ENCODE measurements around the gene PRRC2B. TPM values are rescaled to one million over a fixed set of nuclear protein-coding genes. Genes with fewer than 3 reads are reported as not detected.
"Not testable (repeated sequence)": the region's sequence is repeated elsewhere in the genome, so short reads cannot be mapped to it uniquely, and the experiment has no call there.

PRRC2B gene
- total RNA-seq, 3 donors from 2014 or later, result 89.7 to 102 (median 92.2) TPM

GRCh38 chr9:131447600-131447999 lies 53.7 kb downstream of the PRRC2B start:
- Mint-ChIP-seq H3K27me3 (ENCODE audit: low read depth) (no peaks in the 10 kb centered on the region), H3K36me3 (ENCODE audit: insufficient read depth) (peaks cover 50% of the 10 kb centered on the region)

GRCh38 chr9:131448818-131449217 lies 54.9 kb downstream of the PRRC2B start:
- peak in 1 of 2 donors; percentile 46 for ATAC-seq
- H3K9me3 Mint-ChIP-seq, result no peaks in the 10 kb centered on the region
- no peak overlapping the region for H3K4me3 Mint-ChIP-seq
- peaks cover 26% of the 10 kb centered on the region for H3K4me1 Mint-ChIP-seq (ENCODE audit: low read depth)
- H3K36me3 Mint-ChIP-seq (ENCODE audit: insufficient read depth), result peaks cover 53% of the 10 kb centered on the region
- no peaks in the 10 kb centered on the region for H3K27me3 Mint-ChIP-seq (ENCODE audit: low read depth)
- no peak for DNase-seq

More at GRCh38 chr9:131447600-131447999, 53.7 kb downstream of the PRRC2B start:
- no peak for DNase-seq
- H3K9me3 Mint-ChIP-seq, result no peaks in the 10 kb centered on the region
- no peak for ATAC-seq
- peaks cover 20% of the 10 kb centered on the region for H3K4me1 Mint-ChIP-seq (ENCODE audit: low read depth)
- H3K4me3 Mint-ChIP-seq, result no peak overlapping the region

- peaks cover 28% of the 10 kb centered on the region for H3K4me1 Mint-ChIP-seq (ENCODE audit: low read depth)
- DNase-seq, result no peak
- no peak overlapping the region for H3K4me3 Mint-ChIP-seq
- H3K36me3 Mint-ChIP-seq (ENCODE audit: insufficient read depth), result peaks cover 55% of the 10 kb centered on the region
- ATAC-seq, result peak; percentile 53 to 90
- H3K27me3 Mint-ChIP-seq (ENCODE audit: low read depth), result no peaks in the 10 kb centered on the region
- no peaks in the 10 kb centered on the region for H3K9me3 Mint-ChIP-seq
Measured at GRCh38 chr9:131449276-131449675, 55.4 kb downstream of the PRRC2B start.

- Mint-ChIP-seq H3K4me1 (ENCODE audit: low read depth) (peaks cover 23% of the 10 kb centered on the region), H3K36me3 (ENCODE audit: insufficient read depth) (peaks cover 48% of the 10 kb centered on the region), H3K27me3 (ENCODE audit: low read depth) (no peaks in the 10 kb centered on the region), H3K9me3 (no peaks in the 10 kb centered on the region), H3K4me3 (no peak overlapping the region)
- no peak for DNase-seq
- no peak for ATAC-seq
Measured at GRCh38 chr9:131454028-131454427, 60.1 kb downstream of the PRRC2B start.

- peaks cover 47% of the 10 kb centered on the region for H3K36me3 Mint-ChIP-seq (ENCODE audit: insufficient read depth)
- not testable (repeated sequence) for H3K27me3 Mint-ChIP-seq (ENCODE audit: low read depth); ATAC-seq; H3K9me3 Mint-ChIP-seq; H3K4me3 Mint-ChIP-seq; DNase-seq
- H3K4me1 Mint-ChIP-seq (ENCODE audit: low read depth), result peaks cover 16% of the 10 kb centered on the region
Measured at GRCh38 chr9:131455655-131456054, 61.8 kb downstream of the PRRC2B start.

GRCh38 chr9:131457746-131458145 lies 63.9 kb downstream of the PRRC2B start:
- DNase-seq (no peak), ATAC-seq (no peak)
- Mint-ChIP-seq H3K9me3 (no peaks in the 10 kb centered on the region), H3K36me3 (ENCODE audit: insufficient read depth) (peaks cover 46% of the 10 kb centered on the region), H3K4me3 (no peak overlapping the region), H3K4me1 (ENCODE audit: low read depth) (peaks cover 8% of the 10 kb centered on the region), H3K27me3 (ENCODE audit: low read depth) (no peaks in the 10 kb centered on the region)

- no peaks in the 10 kb centered on the region for H3K27me3 Mint-ChIP-seq (ENCODE audit: low read depth)
- ATAC-seq, result no peak
- no peak overlapping the region for H3K4me3 Mint-ChIP-seq
- peaks cover 2% of the 10 kb centered on the region for H3K4me1 Mint-ChIP-seq (ENCODE audit: low read depth)
- peaks cover 44% of the 10 kb centered on the region for H3K36me3 Mint-ChIP-seq (ENCODE audit: insufficient read depth)
- no peaks in the 10 kb centered on the region for H3K9me3 Mint-ChIP-seq
- no peak for DNase-seq
Measured at GRCh38 chr9:131459056-131459455, 65.2 kb downstream of the PRRC2B start.

- Mint-ChIP-seq H3K4me1 (ENCODE audit: low read depth) (peaks cover 2% of the 10 kb centered on the region), H3K27me3 (ENCODE audit: low read depth) (no peaks in the 10 kb centered on the region), H3K4me3 (no peak overlapping the region), H3K9me3 (no peaks in the 10 kb centered on the region), H3K36me3 (ENCODE audit: insufficient read depth) (peaks cover 46% of the 10 kb centered on the region)
- ATAC-seq (no peak), DNase-seq (no peak)
Measured at GRCh38 chr9:131461166-131461565, 67.3 kb downstream of the PRRC2B start.

- ATAC-seq (no peak), DNase-seq (no peak)
- H3K4me3 Mint-ChIP-seq, result no peak overlapping the region
- H3K27me3 Mint-ChIP-seq (ENCODE audit: low read depth), result no peaks in the 10 kb centered on the region
- H3K36me3 Mint-ChIP-seq (ENCODE audit: insufficient read depth), result peaks cover 41% of the 10 kb centered on the region
- H3K4me1 Mint-ChIP-seq (ENCODE audit: low read depth), result peaks cover 2% of the 10 kb centered on the region
- no peaks in the 10 kb centered on the region for H3K9me3 Mint-ChIP-seq
Measured at GRCh38 chr9:131464354-131465000, 70.6 kb downstream of the PRRC2B start.

- Mint-ChIP-seq H3K4me3 (no peak overlapping the region), H3K36me3 (ENCODE audit: insufficient read depth) (peaks cover 44% of the 10 kb centered on the region), H3K9me3 (no peaks in the 10 kb centered on the region), H3K4me1 (ENCODE audit: low read depth) (peaks cover 2% of the 10 kb centered on the region), H3K27me3 (ENCODE audit: low read depth) (no peaks in the 10 kb centered on the region)
- DNase-seq (no peak), ATAC-seq (no peak)
Measured at GRCh38 chr9:131465401-131465800, 71.5 kb downstream of the PRRC2B start.

GRCh38 chr9:131467214-131467935 lies 73.5 kb downstream of the PRRC2B start:
- Mint-ChIP-seq H3K27me3 (ENCODE audit: low read depth) (no peaks in the 10 kb centered on the region), H3K4me1 (ENCODE audit: low read depth) (no peaks in the 10 kb centered on the region), H3K36me3 (ENCODE audit: insufficient read depth) (peaks cover 41% of the 10 kb centered on the region)

GRCh38 chr9:131468031-131468430 lies 74.1 kb downstream of the PRRC2B start:
- Mint-ChIP-seq H3K9me3 (no peaks in the 10 kb centered on the region), H3K36me3 (ENCODE audit: insufficient read depth) (peaks cover 45% of the 10 kb centered on the region), H3K4me3 (no peak overlapping the region), H3K27me3 (ENCODE audit: low read depth) (no peaks in the 10 kb centered on the region), H3K4me1 (ENCODE audit: low read depth) (peaks cover 1% of the 10 kb centered on the region)
- ATAC-seq, result no peak
- no peak for DNase-seq

More at GRCh38 chr9:131467214-131467935, 73.5 kb downstream of the PRRC2B start:
- no peak for ATAC-seq
- no peak for DNase-seq
- Mint-ChIP-seq H3K9me3 (no peaks in the 10 kb centered on the region), H3K4me3 (no peak overlapping the region)

GRCh38 chr9:131469356-131469755 lies 75.5 kb downstream of the PRRC2B start:
- ATAC-seq, result no peak
- no peaks in the 10 kb centered on the region for H3K9me3 Mint-ChIP-seq
- peaks cover 1% of the 10 kb centered on the region for H3K4me1 Mint-ChIP-seq (ENCODE audit: low read depth)
- no peak for DNase-seq
- peaks cover 48% of the 10 kb centered on the region for H3K36me3 Mint-ChIP-seq (ENCODE audit: insufficient read depth)
- H3K4me3 Mint-ChIP-seq, result no peak overlapping the region
- H3K27me3 Mint-ChIP-seq (ENCODE audit: low read depth), result no peaks in the 10 kb centered on the region

GRCh38 chr9:131469951-131470350 lies 76.1 kb downstream of the PRRC2B start:
- Mint-ChIP-seq H3K4me1 (ENCODE audit: low read depth) (peaks cover 1% of the 10 kb centered on the region), H3K27me3 (ENCODE audit: low read depth) (no peaks in the 10 kb centered on the region), H3K4me3 (no peak overlapping the region), H3K36me3 (ENCODE audit: insufficient read depth) (peaks cover 50% of the 10 kb centered on the region), H3K9me3 (no peaks in the 10 kb centered on the region)
- ATAC-seq, result no peak
- DNase-seq, result no peak

- Mint-ChIP-seq H3K4me3 (no peak overlapping the region), H3K27me3 (ENCODE audit: low read depth) (no peaks in the 10 kb centered on the region), H3K36me3 (ENCODE audit: insufficient read depth) (peaks cover 46% of the 10 kb centered on the region), H3K9me3 (no peaks in the 10 kb centered on the region), H3K4me1 (ENCODE audit: low read depth) (peaks cover 1% of the 10 kb centered on the region)
- DNase-seq, result no peak
- no peak for ATAC-seq
Measured at GRCh38 chr9:131470581-131470991, 76.7 kb downstream of the PRRC2B start.

Data from activated T-cell treated with anti-CD3 and anti-CD28 coated beads, Interleukin-2, amount 50 U/mL, for 4 hours (primary cell).